ENCODE data around the gene RAB41.

DNA sequence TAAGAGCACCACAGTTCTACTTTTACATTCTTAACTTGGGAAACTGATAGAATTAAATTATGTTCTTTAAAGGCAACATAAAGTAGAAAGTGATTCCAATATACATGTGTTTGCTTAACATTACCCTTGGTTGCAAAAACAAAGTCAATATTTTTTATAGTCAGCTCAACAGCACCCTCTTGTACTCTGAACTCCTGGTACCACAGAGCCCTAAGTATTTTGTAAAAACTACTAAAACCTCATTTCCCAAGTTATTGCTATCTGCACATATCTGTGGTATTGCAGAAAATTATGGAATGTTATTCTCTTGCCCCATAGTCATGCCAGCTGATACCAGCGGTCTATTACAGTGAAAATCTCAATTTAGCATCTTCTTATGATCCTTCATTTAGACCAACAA is 10.8 kb downstream of the RAB41 start:
- TF ChIP-seq, protein P1, sequence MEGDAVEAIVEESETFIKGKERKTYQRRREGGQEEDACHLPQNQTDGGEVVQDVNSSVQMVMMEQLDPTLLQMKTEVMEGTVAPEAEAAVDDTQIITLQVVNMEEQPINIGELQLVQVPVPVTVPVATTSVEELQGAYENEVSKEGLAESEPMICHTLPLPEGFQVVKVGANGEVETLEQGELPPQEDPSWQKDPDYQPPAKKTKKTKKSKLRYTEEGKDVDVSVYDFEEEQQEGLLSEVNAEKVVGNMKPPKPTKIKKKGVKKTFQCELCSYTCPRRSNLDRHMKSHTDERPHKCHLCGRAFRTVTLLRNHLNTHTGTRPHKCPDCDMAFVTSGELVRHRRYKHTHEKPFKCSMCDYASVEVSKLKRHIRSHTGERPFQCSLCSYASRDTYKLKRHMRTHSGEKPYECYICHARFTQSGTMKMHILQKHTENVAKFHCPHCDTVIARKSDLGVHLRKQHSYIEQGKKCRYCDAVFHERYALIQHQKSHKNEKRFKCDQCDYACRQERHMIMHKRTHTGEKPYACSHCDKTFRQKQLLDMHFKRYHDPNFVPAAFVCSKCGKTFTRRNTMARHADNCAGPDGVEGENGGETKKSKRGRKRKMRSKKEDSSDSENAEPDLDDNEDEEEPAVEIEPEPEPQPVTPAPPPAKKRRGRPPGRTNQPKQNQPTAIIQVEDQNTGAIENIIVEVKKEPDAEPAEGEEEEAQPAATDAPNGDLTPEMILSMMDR (IDR thresholded peaks at IDR 0.05), result no peak
- TF ChIP-seq, protein P2, sequence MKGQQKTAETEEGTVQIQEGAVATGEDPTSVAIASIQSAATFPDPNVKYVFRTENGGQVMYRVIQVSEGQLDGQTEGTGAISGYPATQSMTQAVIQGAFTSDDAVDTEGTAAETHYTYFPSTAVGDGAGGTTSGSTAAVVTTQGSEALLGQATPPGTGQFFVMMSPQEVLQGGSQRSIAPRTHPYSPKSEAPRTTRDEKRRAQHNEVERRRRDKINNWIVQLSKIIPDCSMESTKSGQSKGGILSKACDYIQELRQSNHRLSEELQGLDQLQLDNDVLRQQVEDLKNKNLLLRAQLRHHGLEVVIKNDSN (CRISPR knock-in tag; IDR thresholded peaks at IDR 0.05), result no peak
- no peak for TF ChIP-seq RORB (CRISPR knock-in tag; IDR thresholded peaks at IDR 0.05)
- no peak for TF ChIP-seq RELA (CRISPR knock-in tag; IDR thresholded peaks at IDR 0.05; ENCODE audit: borderline replicate concordance)
- TF ChIP-seq, protein P3, sequence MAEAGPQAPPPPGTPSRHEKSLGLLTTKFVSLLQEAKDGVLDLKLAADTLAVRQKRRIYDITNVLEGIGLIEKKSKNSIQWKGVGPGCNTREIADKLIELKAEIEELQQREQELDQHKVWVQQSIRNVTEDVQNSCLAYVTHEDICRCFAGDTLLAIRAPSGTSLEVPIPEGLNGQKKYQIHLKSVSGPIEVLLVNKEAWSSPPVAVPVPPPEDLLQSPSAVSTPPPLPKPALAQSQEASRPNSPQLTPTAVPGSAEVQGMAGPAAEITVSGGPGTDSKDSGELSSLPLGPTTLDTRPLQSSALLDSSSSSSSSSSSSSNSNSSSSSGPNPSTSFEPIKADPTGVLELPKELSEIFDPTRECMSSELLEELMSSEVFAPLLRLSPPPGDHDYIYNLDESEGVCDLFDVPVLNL (CRISPR knock-in tag; IDR thresholded peaks at IDR 0.05; ENCODE audit: borderline replicate concordance, low read depth), result no peak
- TF ChIP-seq, protein P4, sequence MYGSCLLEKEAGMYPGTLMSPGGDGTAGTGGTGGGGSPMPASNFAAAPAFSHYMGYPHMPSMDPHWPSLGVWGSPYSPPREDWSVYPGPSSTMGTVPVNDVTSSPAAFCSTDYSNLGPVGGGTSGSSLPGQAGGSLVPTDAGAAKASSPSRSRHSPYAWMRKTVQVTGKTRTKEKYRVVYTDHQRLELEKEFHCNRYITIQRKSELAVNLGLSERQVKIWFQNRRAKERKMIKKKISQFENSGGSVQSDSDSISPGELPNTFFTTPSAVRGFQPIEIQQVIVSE (CRISPR knock-in tag; IDR thresholded peaks at IDR 0.05; ENCODE audit: borderline replicate concordance), result no peak
- TF ChIP-seq, protein P5, sequence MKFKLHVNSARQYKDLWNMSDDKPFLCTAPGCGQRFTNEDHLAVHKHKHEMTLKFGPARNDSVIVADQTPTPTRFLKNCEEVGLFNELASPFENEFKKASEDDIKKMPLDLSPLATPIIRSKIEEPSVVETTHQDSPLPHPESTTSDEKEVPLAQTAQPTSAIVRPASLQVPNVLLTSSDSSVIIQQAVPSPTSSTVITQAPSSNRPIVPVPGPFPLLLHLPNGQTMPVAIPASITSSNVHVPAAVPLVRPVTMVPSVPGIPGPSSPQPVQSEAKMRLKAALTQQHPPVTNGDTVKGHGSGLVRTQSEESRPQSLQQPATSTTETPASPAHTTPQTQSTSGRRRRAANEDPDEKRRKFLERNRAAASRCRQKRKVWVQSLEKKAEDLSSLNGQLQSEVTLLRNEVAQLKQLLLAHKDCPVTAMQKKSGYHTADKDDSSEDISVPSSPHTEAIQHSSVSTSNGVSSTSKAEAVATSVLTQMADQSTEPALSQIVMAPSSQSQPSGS (CRISPR knock-in tag; IDR thresholded peaks at IDR 0.05; ENCODE audit: borderline replicate concordance, low read depth), result no peak
- TF ChIP-seq IRF2 (CRISPR knock-in tag; IDR thresholded peaks at IDR 0.05; ENCODE audit: borderline replicate concordance, low read depth), result no peak
- TF ChIP-seq ZBTB21 (CRISPR knock-in tag; IDR thresholded peaks at IDR 0.05; ENCODE audit: borderline replicate concordance), result no peak
- TF ChIP-seq TEAD4 (CRISPR knock-in tag; IDR thresholded peaks at IDR 0.05), result no peak

Measured in WTC11 (cell line).